ENCODE measurements around the gene LMO1. TPM values are rescaled to one million over a fixed set of nuclear protein-coding genes. Genes with fewer than 3 reads are reported as not detected.

LMO1 gene
- polyA plus RNA-seq, 3 donors, result not detected

- intact Hi-C loops (cut with micrococcal nuclease), result loop anchor here in 1 of 2 donors (5.0 to 10.0 kb wide), 2 partner anchors 35 to 67 kb away; no protein-coding TSS in a partner anchor
- Mint-ChIP-seq H3K27me3 (ENCODE audit: low read depth in 3 of 3) (peaks cover 83 to 91% (median 84%) of the 10 kb centered on the region in 3 donors), H3K27ac (no peak overlapping the region), H3K36me3 (peaks cover 0 to 2% of the 10 kb centered on the region in 2 donors), H3K4me1 (peaks cover 26% of the 10 kb centered on the region), H3K4me3 (peak overlapping the region; percentile 12 to 82), H3K9me3 (peaks cover 0 to 10% (median 0%) of the 10 kb centered on the region in 7 donors)
- no peak overlapping the region for H3K27ac ChIP-seq (ENCODE audit: low read depth in 1 of 2, low read length in 2 of 2)
- H3K27me3 ChIP-seq (ENCODE audit: control insufficient read depth in 2 of 2, insufficient read depth in 2 of 2, low read length in 2 of 2), result peaks cover 37 to 73% of the 10 kb centered on the region in 2 donors
- H3K4me2 ChIP-seq (replicated peaks; ENCODE audit: extremely low read depth, low read length, poor library complexity, severe bottlenecking), result peak overlapping the region; percentile 64
- no peak overlapping the region for H3K9ac ChIP-seq (ENCODE audit: insufficient read depth, low read length, poor library complexity, severe bottlenecking)
- no peaks in the 10 kb centered on the region for H3K36me3 ChIP-seq (replicated peaks in 1 of 2; ENCODE audit: control insufficient read depth in 1 of 2, insufficient read depth in 2 of 2, low read length in 2 of 2)
- no peaks in the 10 kb centered on the region for H4K20me1 ChIP-seq (ENCODE audit: insufficient read depth, low read length)
- WGBS (ENCODE audit: insufficient coverage), result 93% methylated on average over 9 of the region's 12 CpGs
- no peaks in the 10 kb centered on the region for H3K79me2 ChIP-seq (ENCODE audit: insufficient read depth, low read length)
- no peak overlapping the region for H3K4me3 ChIP-seq (replicated peaks in 1 of 3; ENCODE audit: low read depth in 2 of 3, low read length in 3 of 3)
- peaks cover 16 to 21% of the 10 kb centered on the region in 2 donors for H3K4me1 ChIP-seq (ENCODE audit: control insufficient read depth in 1 of 2, insufficient read depth in 2 of 2, low read length in 2 of 2)
- TF ChIP-seq CTCF (IDR thresholded peaks at IDR 0.05), result no peak
- DNase-seq, result no peak
- H2AFZ ChIP-seq (ENCODE audit: insufficient read depth, low read depth, low read length, poor library complexity, severe bottlenecking), result no peak overlapping the region
- peaks cover 5 to 7% of the 10 kb centered on the region in 2 donors for H3K9me3 ChIP-seq (replicated peaks in 1 of 2; ENCODE audit: control insufficient read depth in 1 of 2, insufficient read depth in 1 of 2, low read length in 2 of 2)
These were observed 1.6 kb downstream of the LMO1 start for GRCh38 chr11:8261921-8262551.

GRCh38 chr11:8261291-8261690, 2.4 kb downstream of the LMO1 start:
- Histone ChIP-seq H3K9ac (ENCODE audit: insufficient read depth, low read length, poor library complexity, severe bottlenecking) (no peak overlapping the region), H3K79me2 (ENCODE audit: insufficient read depth, low read length) (no peaks in the 10 kb centered on the region), H3K27ac (ENCODE audit: low read depth in 1 of 2, low read length in 2 of 2) (no peak overlapping the region), H3K36me3 (replicated peaks in 1 of 2; ENCODE audit: control insufficient read depth in 1 of 2, insufficient read depth in 2 of 2, low read length in 2 of 2) (no peaks in the 10 kb centered on the region), H3K27me3 (ENCODE audit: control insufficient read depth in 2 of 2, insufficient read depth in 2 of 2, low read length in 2 of 2) (peaks cover 33 to 65% of the 10 kb centered on the region in 2 donors), H3K4me2 (replicated peaks; ENCODE audit: extremely low read depth, low read length, poor library complexity, severe bottlenecking) (no peak overlapping the region), H2AFZ (ENCODE audit: insufficient read depth, low read depth, low read length, poor library complexity, severe bottlenecking) (no peak overlapping the region), H3K4me3 (replicated peaks in 1 of 3; ENCODE audit: low read depth in 2 of 3, low read length in 3 of 3) (no peak overlapping the region), H4K20me1 (ENCODE audit: insufficient read depth, low read length) (no peaks in the 10 kb centered on the region), H3K9me3 (replicated peaks in 1 of 2; ENCODE audit: control insufficient read depth in 1 of 2, insufficient read depth in 1 of 2, low read length in 2 of 2) (peaks cover 5% of the 10 kb centered on the region in 2 donors), H3K4me1 (ENCODE audit: control insufficient read depth in 1 of 2, insufficient read depth in 2 of 2, low read length in 2 of 2) (peaks cover 16 to 21% of the 10 kb centered on the region in 2 donors)
- Mint-ChIP-seq H3K36me3 (peaks cover 0 to 2% of the 10 kb centered on the region in 2 donors), H3K27me3 (ENCODE audit: low read depth in 3 of 3) (peaks cover 77 to 84% (median 77%) of the 10 kb centered on the region in 3 donors), H3K27ac (no peak overlapping the region), H3K4me1 (peaks cover 26% of the 10 kb centered on the region), H3K4me3 (peak overlapping the region in 1 of 2 donors; percentile 82), H3K9me3 (peaks cover 0 to 10% (median 0%) of the 10 kb centered on the region in 7 donors)
- intact Hi-C loops (cut with micrococcal nuclease), result loop anchor here in 1 of 2 donors (5.0 to 10.0 kb wide), 2 partner anchors 34 to 66 kb away; no protein-coding TSS in a partner anchor
- no peak for DNase-seq
- TF ChIP-seq CTCF (IDR thresholded peaks at IDR 0.05), result no peak
- WGBS (ENCODE audit: insufficient coverage), result 100% methylated on average over 1 of the region's 2 CpGs

All from CD14-positive monocyte (primary cell).